ENCODE data around the gene C2orf49.

The C2orf49 gene

GRCh38 chr2:105307962-105308361 lies 29.4 kb upstream of the C2orf49 start:
- ATAC-seq = no peak
- TF ChIP-seq POU6F1 (CRISPR knock-in tag; IDR thresholded peaks at IDR 0.05; ENCODE audit: borderline replicate concordance, low read depth) (no peak), SNAI2 (CRISPR knock-in tag; IDR thresholded peaks at IDR 0.05) (no peak), ZNF565 (CRISPR knock-in tag; conservative IDR thresholded peaks at IDR 0.05; ENCODE audit: low read depth) (no peak), CSRNP3 (CRISPR knock-in tag; IDR thresholded peaks at IDR 0.05) (no peak), BACH2 (CRISPR knock-in tag; IDR thresholded peaks at IDR 0.05; ENCODE audit: borderline replicate concordance) (no peak), CSDC2 (CRISPR knock-in tag; IDR thresholded peaks at IDR 0.05) (no peak), TCF4 (CRISPR knock-in tag; IDR thresholded peaks at IDR 0.05; ENCODE audit: borderline replicate concordance) (no peak), ZFP3 (CRISPR knock-in tag; IDR thresholded peaks at IDR 0.05) (no peak), ZFP30 (CRISPR knock-in tag; IDR thresholded peaks at IDR 0.05) (no peak)

GRCh38 chr2:105308382-105309146 lies 28.8 kb upstream of the C2orf49 start:
- no peak for ATAC-seq

GRCh38 chr2:105309147-105309545 lies 28.2 kb upstream of the C2orf49 start:
- no peak for ATAC-seq
- no peak for TF ChIP-seq RARB (CRISPR knock-in tag; IDR thresholded peaks at IDR 0.05)

More at GRCh38 chr2:105308382-105309146, 28.8 kb upstream of the C2orf49 start:
- TF ChIP-seq TOX (CRISPR knock-in tag; IDR thresholded peaks at IDR 0.05; ENCODE audit: borderline replicate concordance) (no peak), ZFP3 (CRISPR knock-in tag; IDR thresholded peaks at IDR 0.05) (no peak), ARNTL (CRISPR knock-in tag; IDR thresholded peaks at IDR 0.05; ENCODE audit: borderline replicate concordance, low read depth) (no peak), CSDC2 (CRISPR knock-in tag; IDR thresholded peaks at IDR 0.05) (no peak), OSR1 (CRISPR knock-in tag; IDR thresholded peaks at IDR 0.05) (no peak), CREB5 (CRISPR knock-in tag; IDR thresholded peaks at IDR 0.05; ENCODE audit: low read depth) (no peak), POU6F1 (CRISPR knock-in tag; IDR thresholded peaks at IDR 0.05; ENCODE audit: borderline replicate concordance, low read depth) (no peak), ISL1 (CRISPR knock-in tag; IDR thresholded peaks at IDR 0.05) (no peak), ZNF70 (CRISPR knock-in tag; IDR thresholded peaks at IDR 0.05) (no peak), ZC3H10 (CRISPR knock-in tag; IDR thresholded peaks at IDR 0.05) (no peak)

GRCh38 chr2:105313877-105314276 lies 23.5 kb upstream of the C2orf49 start:
- no peak for ATAC-seq
- no peak for TF ChIP-seq ESRRG (CRISPR knock-in tag; IDR thresholded peaks at IDR 0.05)
- no peak for TF ChIP-seq ZNF8 (CRISPR knock-in tag; IDR thresholded peaks at IDR 0.05)
- TF ChIP-seq CSRNP3 (CRISPR knock-in tag; IDR thresholded peaks at IDR 0.05) = no peak
- TF ChIP-seq PATZ1 (CRISPR knock-in tag; IDR thresholded peaks at IDR 0.05; ENCODE audit: borderline replicate concordance) = no peak
- TF ChIP-seq TOX (CRISPR knock-in tag; IDR thresholded peaks at IDR 0.05; ENCODE audit: borderline replicate concordance) = no peak
- no peak for TF ChIP-seq CSDC2 (CRISPR knock-in tag; IDR thresholded peaks at IDR 0.05)
- no peak for TF ChIP-seq RARB (CRISPR knock-in tag; IDR thresholded peaks at IDR 0.05)
- TF ChIP-seq BACH2 (CRISPR knock-in tag; IDR thresholded peaks at IDR 0.05; ENCODE audit: borderline replicate concordance) = no peak
- no peak for TF ChIP-seq ZNF565 (CRISPR knock-in tag; conservative IDR thresholded peaks at IDR 0.05; ENCODE audit: low read depth)
- no peak for TF ChIP-seq CREB5 (CRISPR knock-in tag; IDR thresholded peaks at IDR 0.05; ENCODE audit: low read depth)
- no peak for TF ChIP-seq GLIS3 (CRISPR knock-in tag; IDR thresholded peaks at IDR 0.05)
- TF ChIP-seq OSR1 (CRISPR knock-in tag; IDR thresholded peaks at IDR 0.05) = no peak
- no peak for TF ChIP-seq ISL1 (CRISPR knock-in tag; IDR thresholded peaks at IDR 0.05)
- TF ChIP-seq SNAI2 (CRISPR knock-in tag; IDR thresholded peaks at IDR 0.05) = no peak
- no peak for TF ChIP-seq ZFP3 (CRISPR knock-in tag; IDR thresholded peaks at IDR 0.05)
- no peak for TF ChIP-seq PPARA (CRISPR knock-in tag; IDR thresholded peaks at IDR 0.05; ENCODE audit: borderline replicate concordance)
- no peak for TF ChIP-seq POU6F1 (CRISPR knock-in tag; IDR thresholded peaks at IDR 0.05; ENCODE audit: borderline replicate concordance, low read depth)

Data from SK-N-SH treated with all-trans-retinoic acid at 6 μM for 48 hours (cell line).